Neural cell (in vitro differentiated cells): ENCODE results near the gene TENT4B. TPM values are rescaled to one million over a fixed set of nuclear protein-coding genes. Genes with fewer than 3 reads are reported as not detected.

Experiments used
- H2AFZ ChIP-seq: fragments of 200-600, 300-800 bp; sonication (generic), shearing (Covaris generic); 2 replicates; pipeline ENCODE4 v1.6.0; 2014; ENCODE audit warnings: low read depth, mild to moderate bottlenecking, antibody characterized with exemption, low read length, moderate library complexity
- H3F3A ChIP-seq: fragments of 200-600 bp; shearing (Covaris generic); 2 replicates; pipeline ENCODE4 v1.6.1; 2016; ENCODE audit warnings: mild to moderate bottlenecking, moderate library complexity, mixed read lengths, antibody characterized with exemption, low read length; ENCODE audit not compliant: insufficient read depth, poor library complexity, severe bottlenecking
- H3K27ac ChIP-seq: fragments of 200-600, 300-800 bp; sonication (generic), shearing (Covaris generic); 2 replicates; pipeline ENCODE4 v1.5.1; 2014; ENCODE audit warnings: mild to moderate bottlenecking, low read length, moderate library complexity
- H3K27me3 ChIP-seq: fragments of 300-800, 200-600 bp; sonication (generic), shearing (Covaris generic); 2 replicates; pipeline ENCODE4 v1.6.0; 2014; ENCODE audit warnings: mild to moderate bottlenecking, low read depth, low read length, moderate library complexity; ENCODE audit not compliant: insufficient read depth
- H3K36me3 ChIP-seq: fragments of 300-800, 200-600 bp; sonication (generic), shearing (Covaris generic); 2 replicates; pipeline ENCODE4 v1.5.1; 2014; ENCODE audit warnings: mild to moderate bottlenecking, antibody characterized with exemption, low read length, moderate library complexity; ENCODE audit not compliant: insufficient read depth
- H3K4me2 ChIP-seq: fragments of 300-800, 200-600 bp; sonication (generic), shearing (Covaris generic); 2 replicates; pipeline ENCODE4 v1.6.0; 2014; ENCODE audit warnings: mild to moderate bottlenecking, low read length
- H3K4me3 ChIP-seq: fragments of 300-800, 200-600 bp; sonication (generic), shearing (Covaris generic); 2 replicates; pipeline ENCODE4 v1.5.1; 2014; ENCODE audit warnings: mild to moderate bottlenecking, low read length, moderate library complexity
- H3K79me2 ChIP-seq: fragments of 200-600 bp; shearing (Covaris generic); replicated peaks from 2 replicates; pipeline ENCODE4 v1.6.0; 2014; ENCODE audit warnings: mild to moderate bottlenecking, low read length, moderate library complexity; ENCODE audit not compliant: insufficient read depth
- H3K9ac ChIP-seq: fragments of 300-800, 200-600 bp; sonication (generic), shearing (Covaris generic); 2 replicates; pipeline ENCODE4 v1.6.1; 2016; ENCODE audit warnings: mild to moderate bottlenecking, low read length, mixed read lengths
- H3K9me2 ChIP-seq: fragments of 200-600 bp; shearing (Covaris generic); 2 replicates; pipeline ENCODE4 v1.6.1; 2016; ENCODE audit warnings: mild to moderate bottlenecking, low read length, mixed read lengths; ENCODE audit not compliant: insufficient read depth
- H3K9me3 ChIP-seq: fragments of 200-600, 300-800 bp; sonication (generic), shearing (Covaris generic); 2 replicates; pipeline ENCODE4 v1.6.1; 2016; ENCODE audit warnings: mild to moderate bottlenecking, mixed run types, low read length, moderate library complexity, mixed read lengths
- H4K20me1 ChIP-seq: fragments of 200-600 bp; shearing (Covaris generic); 2 replicates; pipeline ENCODE4 v1.6.1; 2016; ENCODE audit warnings: mild to moderate bottlenecking, mixed run types; ENCODE audit not compliant: insufficient read depth
- CTCF ChIP-seq: fragments of 450-650 bp; IDR thresholded peaks from 2 replicates; pipeline ENCODE4 v1.5.1; 2014; ENCODE audit warnings: antibody characterized with exemption, mild to moderate bottlenecking, moderate library complexity; ENCODE audit not compliant: poor library complexity, severe bottlenecking
- EP300 ChIP-seq: fragments of 450-650 bp; conservative IDR thresholded peaks from 2 replicates; pipeline ENCODE4 v1.6.1; 2014; ENCODE audit warnings: antibody characterized with exemption, mild to moderate bottlenecking, moderate library complexity; ENCODE audit not compliant: poor library complexity, severe bottlenecking
- EZH2 ChIP-seq: fragments of 200-600, 300-800 bp; shearing (Covaris generic), sonication (generic); IDR thresholded peaks from 2 replicates; pipeline ENCODE4 v1.6.1; 2014; ENCODE audit warnings: antibody characterized with exemption, low read length, borderline replicate concordance, mild to moderate bottlenecking; ENCODE audit not compliant: insufficient read depth, poor library complexity, severe bottlenecking
- MXI1 ChIP-seq: fragments of 450-650 bp; conservative IDR thresholded peaks from 2 replicates; pipeline ENCODE4 v1.6.1; 2014; ENCODE audit warnings: antibody characterized with exemption, mild to moderate bottlenecking; ENCODE audit not compliant: poor library complexity, severe bottlenecking
- POLR2AphosphoS5 ChIP-seq: IDR thresholded peaks from 2 replicates; pipeline ENCODE4 v1.6.1; 2012
- RAD21 ChIP-seq: fragments of 450-650 bp; conservative IDR thresholded peaks from 2 replicates; pipeline ENCODE4 v1.6.1; 2014; ENCODE audit warnings: antibody characterized with exemption, mild to moderate bottlenecking, moderate library complexity
- REST ChIP-seq: IDR thresholded peaks from 2 replicates; pipeline ENCODE4 v1.6.1; 2012; ENCODE audit warnings: borderline replicate concordance
- SMC3 ChIP-seq: fragments of 450-650 bp; conservative IDR thresholded peaks from 2 replicates; pipeline ENCODE4 v1.6.1; 2014; ENCODE audit warnings: antibody characterized with exemption, mild to moderate bottlenecking, moderate library complexity; ENCODE audit not compliant: poor library complexity
- TAF1 ChIP-seq: IDR thresholded peaks from 2 replicates; pipeline ENCODE4 v1.6.1; 2012; ENCODE audit warnings: low read depth
- polyA plus RNA-seq: library from polyadenylated mRNA; depleted of rRNA; stranded (reverse); fragments of >200 nt; gene quantifications from 2 replicates; pipeline ENCODE4 v1.2.3, GENCODE V29; 2014

TENT4B gene
- polyA plus RNA-seq, 1 donor from 2014 or later = 16.9 TPM

DNA sequence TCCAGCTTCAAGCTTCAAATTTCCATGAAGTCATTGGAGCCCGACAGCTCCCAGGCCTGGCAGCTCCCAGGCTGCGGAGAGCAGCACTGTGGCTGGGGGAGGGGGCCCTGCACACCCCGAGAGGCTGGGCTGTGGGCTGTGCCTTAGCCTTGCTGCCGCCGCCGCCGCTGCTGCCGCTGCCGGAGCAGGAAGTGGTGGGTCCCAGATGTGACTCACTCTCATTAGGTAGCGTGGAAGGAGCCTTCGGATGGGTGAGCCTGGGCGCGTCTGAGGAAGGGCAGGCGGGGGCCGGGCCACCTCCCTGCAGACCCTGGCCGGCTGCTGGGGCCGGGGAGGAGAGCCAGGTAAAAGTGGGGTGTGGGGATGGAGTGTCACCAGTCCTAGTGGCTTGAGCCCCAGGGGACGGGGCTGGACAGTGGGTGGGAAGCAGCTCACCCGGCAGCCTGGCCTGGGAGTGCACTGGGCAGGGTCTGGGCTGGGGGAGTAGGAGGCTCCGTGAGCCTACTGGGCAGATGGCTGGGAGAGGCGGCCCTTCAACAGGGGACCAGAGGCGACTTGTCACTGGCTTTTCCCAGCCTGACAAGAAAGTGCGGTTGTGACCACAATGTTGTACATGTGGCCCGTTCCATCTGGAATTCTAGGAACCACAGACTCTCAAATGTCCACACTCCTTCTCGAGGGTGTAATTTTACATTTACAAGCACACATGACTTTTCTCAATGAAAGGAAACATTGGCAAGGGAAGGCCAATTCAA, 113.4 kb downstream of the TENT4B start, which contains the start of gene ADCY7:
TSS of gene ADCY7 (plus strand) at position 215 of the 755 bp plus-strand sequence. CDS start 21,629 bp downstream, outside the sequence.
- H3K9ac ChIP-seq = no peak within 1 kb of the TSS
- no peaks in the 10 kb centered on the region for H3F3A ChIP-seq
- no peaks in the 10 kb centered on the region for H3K9me3 ChIP-seq
- H3K4me2 ChIP-seq = no peak within 1 kb of the TSS
- H3K36me3 ChIP-seq = no peaks in the 10 kb centered on the region
- TF ChIP-seq CTCF (no peak), EP300 (no peak), RAD21 (no peak), MXI1 (no peak), REST (no peak), SMC3 (no peak), POLR2AphosphoS5 (no peak), TAF1 (no peak), EZH2 (no peak)
- H3K9me2 ChIP-seq = no peaks in the 10 kb centered on the region
- no peaks in the 10 kb centered on the region for H4K20me1 ChIP-seq
- no peaks in the 10 kb centered on the region for H3K27me3 ChIP-seq
- no peaks in the 10 kb centered on the region for H3K79me2 ChIP-seq
- H3K4me3 ChIP-seq = no peak within 1 kb of the TSS
- no peak within 1 kb of the TSS for H2AFZ ChIP-seq
- H3K27ac ChIP-seq = no peak within 1 kb of the TSS

GRCh38 chr16:50267151-50267631, 114.1 kb downstream of the TENT4B start:
- H2AFZ ChIP-seq = no peak overlapping the region
- H3K9me2 ChIP-seq = no peaks in the 10 kb centered on the region
- no peaks in the 10 kb centered on the region for H3K9me3 ChIP-seq
- TF ChIP-seq EP300 (no peak), TAF1 (no peak), CTCF (no peak), REST (no peak), POLR2AphosphoS5 (no peak), EZH2 (no peak), SMC3 (no peak), MXI1 (no peak), RAD21 (no peak)
- H3K36me3 ChIP-seq = no peaks in the 10 kb centered on the region
- no peaks in the 10 kb centered on the region for H4K20me1 ChIP-seq
- H3F3A ChIP-seq = no peaks in the 10 kb centered on the region
- H3K4me2 ChIP-seq = no peak overlapping the region
- no peaks in the 10 kb centered on the region for H3K79me2 ChIP-seq
- H3K4me3 ChIP-seq = no peak overlapping the region
- no peak overlapping the region for H3K9ac ChIP-seq
- H3K27ac ChIP-seq = no peak overlapping the region
- no peaks in the 10 kb centered on the region for H3K27me3 ChIP-seq
